B cell (primary cell): ENCODE results near the gene NPTX2. TPM values are rescaled to one million over a fixed set of nuclear protein-coding genes. Genes with fewer than 3 reads are reported as not detected.

ENCODE experiments used
- ATAC-seq: fragments of 200-7000 bp; cut with Tn5 transposase; one replicate; pipeline ENCODE4 v1.10.0; 2021; ENCODE audit warnings: low read depth, mild to moderate bottlenecking, moderate number of reproducible peaks, moderate library complexity
- CTCF ChIA-PET: fragments of 350-600 bp; sonication (Branson Sonifier 250); formaldehyde crosslinking; loops from one replicate; lab custom pipeline; 2021; ENCODE audit warnings: antibody characterized with exemption, inconsistent platforms; lab: Charles Lee
- POLR2A ChIA-PET: fragments of 350-600 bp; sonication (Branson Sonifier 250); formaldehyde crosslinking; loops from one replicate; lab custom pipeline; 2021; ENCODE audit warnings: antibody characterized with exemption; lab: Charles Lee
- DNase-seq: peaks from one replicate; pipeline ENCODE4 v3.0.0; 2013
- H2AFZ ChIP-seq: 2 replicates; pipeline ENCODE4 v1.6.1; 2012; ENCODE audit warnings: mild to moderate bottlenecking, low read depth, low read length; ENCODE audit not compliant: insufficient read depth, poor library complexity, severe bottlenecking
- H3K27ac ChIP-seq, 2 donors: 1 replicate in 1 of 2; 2 replicates in 1 of 2; pipeline ENCODE4 v1.5.1; 2012 to 2013; ENCODE audit warnings: low read length in 2 of 2, mild to moderate bottlenecking in 2 of 2, moderate library complexity in 1 of 2
- H3K27me3 ChIP-seq, 4 experiments: fragments of 200-600 bp in 1 of 4; sonication (generic) in 1 of 4; replicated peaks in 1 of 4; 1 replicate in 2 of 4; 2 replicates in 2 of 4; pipeline versions ENCODE4 v1.6.1 to v1.7.0; 2013 to 2016; ENCODE audit warnings: low read length in 3 of 4, mild to moderate bottlenecking in 2 of 4, mixed read lengths in 1 of 4, moderate library complexity in 1 of 4; ENCODE audit not compliant: insufficient read depth in 4 of 4, control insufficient read depth in 3 of 4; ENCODE audit errors: control extremely low read depth in 1 of 4
- H3K36me3 ChIP-seq, 2 experiments: replicated peaks in 1 of 2; 1 replicate in 1 of 2; 2 replicates in 1 of 2; pipeline versions ENCODE4 v1.6.1 to v1.7.1; 2013; ENCODE audit warnings: low read length in 1 of 2; ENCODE audit not compliant: insufficient read depth in 2 of 2, control insufficient read depth in 1 of 2; ENCODE audit errors: control extremely low read depth in 1 of 2, extremely low read depth in 1 of 2
- H3K4me1 ChIP-seq, 2 donors: fragments of 200-600 bp in 1 of 2; sonication (generic) in 1 of 2; 1 replicate in 1 of 2; 2 replicates in 1 of 2; pipeline versions ENCODE4 v1.5.1 to v1.6.1; 2013 to 2017; ENCODE audit warnings: low read length in 2 of 2; ENCODE audit not compliant: control insufficient read depth in 2 of 2, insufficient read depth in 2 of 2
- H3K4me2 ChIP-seq: replicated peaks from 2 replicates; pipeline ENCODE3; 2012; ENCODE audit warnings: mild to moderate bottlenecking, low read depth, low read length; ENCODE audit not compliant: poor library complexity, severe bottlenecking
- H3K4me3 ChIP-seq, 5 experiments: fragments of 200-600 bp in 1 of 5; sonication (generic) in 1 of 5; 1 replicate in 3 of 5; 2 replicates in 2 of 5; pipeline versions ENCODE4 v1.5.1 to v1.7.0; 2011 to 2016; ENCODE audit warnings: low read length in 4 of 5, mild to moderate bottlenecking in 4 of 5, low read depth in 2 of 5, control low read depth in 1 of 5, moderate library complexity in 1 of 5; ENCODE audit not compliant: insufficient read depth in 1 of 5; ENCODE audit errors: control extremely low read depth in 1 of 5, extremely low read depth in 1 of 5
- H3K79me2 ChIP-seq: fragments of 200-600 bp; sonication (generic); one replicate; pipeline ENCODE4 v1.6.0; 2016; ENCODE audit warnings: low read length; ENCODE audit not compliant: control insufficient read depth, insufficient read depth
- H3K9ac ChIP-seq: fragments of 200-600 bp; sonication (generic); 2 replicates; pipeline ENCODE4 v1.6.1; 2017; ENCODE audit warnings: mild to moderate bottlenecking, low read length, moderate library complexity
- H3K9me3 ChIP-seq, 3 donors: one replicate each; pipeline versions ENCODE4 v1.6.1 to v1.7.1; 2013; ENCODE audit warnings: low read length in 2 of 3; ENCODE audit not compliant: control insufficient read depth in 2 of 3, insufficient read depth in 1 of 3; ENCODE audit errors: control extremely low read depth in 1 of 3
- H4K20me1 ChIP-seq: 2 replicates; pipeline ENCODE4 v1.6.0; 2012; ENCODE audit warnings: mild to moderate bottlenecking, low read length; ENCODE audit not compliant: insufficient read depth, control insufficient read depth, poor library complexity, severe bottlenecking
- H3K27ac Mint-ChIP-seq: one replicate; pipeline ENCODE4 v1.8.0; 2021; ENCODE audit warnings: mixed read lengths
- H3K27me3 Mint-ChIP-seq: one replicate; pipeline ENCODE4 v1.8.0; 2021; ENCODE audit warnings: mixed read lengths
- H3K4me1 Mint-ChIP-seq: one replicate; pipeline ENCODE4 v1.8.0; 2021; ENCODE audit warnings: mixed read lengths
- H3K4me3 Mint-ChIP-seq: one replicate; pipeline ENCODE4 v1.8.0; 2021; ENCODE audit warnings: mixed read lengths
- H3K9me3 Mint-ChIP-seq: one replicate; pipeline ENCODE4 v1.8.0; 2022; ENCODE audit warnings: mixed read lengths; ENCODE audit not compliant: insufficient read depth
- CTCF ChIP-seq: fragments of 200-600 bp; IDR thresholded peaks from one replicate; pipeline ENCODE4 v1.8.0; 2022; ENCODE audit warnings: antibody characterized with exemption, mild to moderate bottlenecking
- EZH2 ChIP-seq: IDR thresholded peaks from 2 replicates; pipeline ENCODE4 v1.6.1; 2012; ENCODE audit warnings: borderline replicate concordance, low read depth, mild to moderate bottlenecking, moderate library complexity, low read length; ENCODE audit not compliant: insufficient read depth, poor library complexity, severe bottlenecking
- WGBS: methylation state at CpG from one replicate; pipeline ENCODE4 v1.1.5; 2013; ENCODE audit warnings: missing lambda C conversion rate; ENCODE audit not compliant: insufficient coverage; 5-methylcytosine and 5-hydroxymethylcytosine counted together
- intact Hi-C: fragments of 100-400 bp; cut with micrococcal nuclease; formaldehyde crosslinking; loops from one replicate; pipeline ENCODE4 v1.10.0; 2022
- polyA plus RNA-seq: library from polyadenylated mRNA; depleted of rRNA; stranded (reverse); fragments of >200 nt; gene quantifications from 2 replicates; pipeline ENCODE4 v1.2.3, GENCODE V29; 2012
- total RNA-seq, 2 donors: library from RNA; stranded (reverse); fragments of 120-200 nt in 1 of 2; gene quantifications; 1 replicate in 1 of 2; 2 replicates in 1 of 2; pipeline versions ENCODE4 v1.2.3 to v1.2.4, GENCODE V29; 2013 to 2022

The NPTX2 gene
- total and polyA plus RNA-seq, 2 donors (not counting 1 experiment from before 2014, with no cell fraction given): not detected

GRCh38 chr7:98630770-98631169 is 13.7 kb downstream of the NPTX2 start:
- Histone ChIP-seq H3K4me1 (no peaks in the 10 kb centered on the region), H3K9me3 (peaks cover 0 to 12% (median 2%) of the 10 kb centered on the region in 3 donors), H4K20me1 (no peaks in the 10 kb centered on the region), H3K27me3 (peaks cover 0 to 11% (median 1%) of the 10 kb centered on the region in 4 experiments), H3K27ac (no peak overlapping the region), H3K4me2 (no peak overlapping the region), H3K36me3 (no peaks in the 10 kb centered on the region), H3K9ac (no peak overlapping the region), H3K4me3 (no peak overlapping the region), H3K79me2 (no peaks in the 10 kb centered on the region), H2AFZ (no peak overlapping the region)
- WGBS: 82% methylated on average over 3 of the region's 3 CpGs
- DNase-seq (no peak), ATAC-seq (no peak)
- TF ChIP-seq CTCF: no peak
- no peak for TF ChIP-seq EZH2
- H3K4me3 Mint-ChIP-seq: no peak overlapping the region
- no peak overlapping the region for H3K27ac Mint-ChIP-seq
- CTCF ChIA-PET: no interaction called here
- peaks cover 26% of the 10 kb centered on the region for H3K27me3 Mint-ChIP-seq
- no peaks in the 10 kb centered on the region for H3K4me1 Mint-ChIP-seq
- POLR2A ChIA-PET: no interaction called here
- intact Hi-C loops: no loop called here
- peaks cover 2% of the 10 kb centered on the region for H3K9me3 Mint-ChIP-seq

GRCh38 chr7:98638853-98639252 is 21.8 kb downstream of the NPTX2 start:
- H3K27me3 ChIP-seq: no peaks in the 10 kb centered on the region
- H4K20me1 ChIP-seq: no peaks in the 10 kb centered on the region
- H2AFZ ChIP-seq: no peak overlapping the region
- H3K4me3 ChIP-seq: no peak overlapping the region
- peaks cover 5 to 18% of the 10 kb centered on the region in 2 donors for H3K4me1 ChIP-seq
- no peak overlapping the region for H3K27ac ChIP-seq
- H3K4me3 Mint-ChIP-seq: no peak overlapping the region
- ATAC-seq (no peak), DNase-seq (no peak)
- no peaks in the 10 kb centered on the region for H3K36me3 ChIP-seq
- ChIA-PET POLR2A (no interaction called here), CTCF (no interaction called here)
- intact Hi-C loops: no loop called here
- peaks cover 0 to 24% (median 13%) of the 10 kb centered on the region in 3 donors for H3K9me3 ChIP-seq
- H3K9me3 Mint-ChIP-seq: peaks cover 7% of the 10 kb centered on the region
- H3K27ac Mint-ChIP-seq: no peak overlapping the region
- H3K4me1 Mint-ChIP-seq: peaks cover 16% of the 10 kb centered on the region
- H3K9ac ChIP-seq: no peak overlapping the region
- H3K79me2 ChIP-seq: no peaks in the 10 kb centered on the region
- H3K27me3 Mint-ChIP-seq: no peaks in the 10 kb centered on the region
- no peak overlapping the region for H3K4me2 ChIP-seq
- 80% methylated on average over 1 of the region's 2 CpGs for WGBS
- TF ChIP-seq EZH2 (no peak), CTCF (no peak)
